NCI-H524 treated with DMSO at 0.1 percent for 48 hours (cell line): Measurements from ENCODE around the gene ABHD10.

Experiments
- DNase-seq: peaks from one replicate; lab custom pipeline; 2025; lab: John Stamatoyannopoulos, UW

Gene ABHD10

GRCh38 chr3:111978583-111979433 is at the start of gene ABHD10:
Gene ABHD10, plus strand, starts transcription at chr3:111979026. Its CDS starts 36 bp downstream, at chr3:111979062.
- DNase-seq: peak; percentile 99

GRCh38 chr3:111929484-111929883 is 49.3 kb upstream of the ABHD10 start:
- no peak for DNase-seq

- no peak for DNase-seq
Observed at GRCh38 chr3:111932946-111933345, 45.9 kb upstream of the ABHD10 start.

- DNase-seq: no peak
Observed at GRCh38 chr3:111936191-111936841, 42.5 kb upstream of the ABHD10 start.

DNA sequence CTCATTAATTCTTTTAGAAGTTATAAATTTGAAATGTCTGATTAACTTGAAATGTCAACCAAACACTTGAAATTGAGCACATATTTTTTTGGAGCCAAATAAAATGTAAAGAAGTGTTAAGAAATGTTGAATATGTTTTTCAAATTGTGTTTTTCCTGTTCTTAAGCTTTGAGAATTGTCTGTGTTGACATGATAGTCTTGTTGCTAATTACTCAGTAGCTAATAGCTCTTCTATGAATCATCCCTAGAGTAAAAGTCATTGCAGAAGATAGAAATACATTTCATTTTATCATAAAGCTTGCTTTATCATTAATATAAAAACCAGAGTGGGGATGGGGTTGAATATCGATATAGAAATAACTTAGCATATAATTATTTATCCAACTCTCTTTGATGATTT is 41.9 kb upstream of the ABHD10 start:
- no peak for DNase-seq

- DNase-seq: no peak
Observed at GRCh38 chr3:111937871-111938270, 41.0 kb upstream of the ABHD10 start.

- no peak for DNase-seq
Observed at GRCh38 chr3:111939873-111940272, 39.0 kb upstream of the ABHD10 start.

DNA sequence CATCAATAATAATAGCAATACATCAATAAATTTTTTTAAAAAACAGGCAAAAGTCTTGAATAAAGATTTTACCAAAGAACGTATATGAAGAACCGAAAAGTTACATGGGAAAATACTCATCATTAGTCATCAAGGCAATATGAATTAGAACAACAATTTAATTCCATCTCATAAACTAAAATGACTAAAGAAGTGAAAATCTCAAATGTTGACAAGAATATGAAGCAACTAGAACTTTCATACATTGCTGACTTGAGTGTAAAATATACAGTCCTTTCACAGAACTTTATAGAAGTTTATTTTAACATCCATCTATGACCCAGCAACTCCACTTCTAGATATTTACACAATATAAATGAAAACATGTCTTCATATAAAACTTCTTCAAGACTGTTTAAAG is 35.3 kb upstream of the ABHD10 start:
- no peak for DNase-seq

DNA sequence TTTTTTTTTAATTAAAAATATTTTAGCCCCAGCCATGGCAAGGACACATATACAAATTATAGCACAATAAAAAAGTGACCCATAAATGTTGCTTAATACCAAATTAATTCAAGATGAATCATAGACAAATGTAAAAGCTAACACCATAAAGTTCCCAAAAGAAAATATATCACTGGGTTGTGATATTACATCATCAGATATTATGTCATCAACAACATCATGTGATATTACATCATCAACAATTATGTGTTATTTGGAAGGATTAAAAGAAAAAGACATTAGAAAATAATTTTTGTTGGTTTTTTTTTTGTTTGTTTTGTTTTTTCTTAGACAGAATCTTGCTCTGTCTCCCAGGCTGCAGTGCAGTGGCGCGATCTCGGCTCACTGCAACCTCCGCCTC is 34.5 kb upstream of the ABHD10 start:
- DNase-seq: no peak

DNA sequence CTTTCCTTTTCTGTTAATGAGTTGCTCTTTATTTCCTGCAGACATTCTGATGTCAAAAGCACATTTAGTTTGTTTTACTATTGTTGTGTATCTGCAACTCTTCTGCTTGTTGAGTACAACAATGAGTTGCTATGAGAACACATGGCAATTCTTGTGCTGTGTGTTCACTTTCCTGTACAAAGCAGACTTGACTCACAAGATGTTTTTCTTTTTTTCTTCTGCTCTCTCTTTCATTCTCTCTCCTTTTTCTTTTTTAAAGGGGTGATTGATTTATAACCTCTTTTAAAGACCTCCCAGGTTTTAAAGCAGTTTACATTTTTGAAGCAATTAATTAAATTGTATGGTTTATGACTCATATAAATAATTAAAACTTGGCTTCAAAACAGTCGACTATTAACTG is 31.6 kb upstream of the ABHD10 start:
- no peak for DNase-seq

GRCh38 chr3:111948786-111949185 is 30.0 kb upstream of the ABHD10 start:
- no peak for DNase-seq

DNA sequence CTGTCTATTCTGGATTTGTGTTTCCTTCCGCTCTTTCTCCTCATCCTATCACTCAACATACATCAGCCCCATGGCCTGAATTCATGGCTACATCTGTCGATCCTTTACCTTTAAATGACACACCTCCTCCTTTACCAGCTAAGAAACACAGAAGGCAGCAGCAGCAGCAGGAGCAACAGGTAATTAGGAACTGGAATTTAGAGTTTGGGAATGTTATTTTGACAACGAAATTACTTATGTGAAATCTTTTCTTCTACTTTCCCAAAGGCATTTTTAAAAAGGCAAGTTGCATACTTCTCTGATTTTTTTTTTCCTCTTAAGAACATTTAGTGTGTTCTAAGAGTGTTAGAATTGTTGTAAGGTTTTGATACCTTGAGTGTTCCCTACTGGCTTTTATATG is 29.1 kb upstream of the ABHD10 start:
- no peak for DNase-seq

DNA sequence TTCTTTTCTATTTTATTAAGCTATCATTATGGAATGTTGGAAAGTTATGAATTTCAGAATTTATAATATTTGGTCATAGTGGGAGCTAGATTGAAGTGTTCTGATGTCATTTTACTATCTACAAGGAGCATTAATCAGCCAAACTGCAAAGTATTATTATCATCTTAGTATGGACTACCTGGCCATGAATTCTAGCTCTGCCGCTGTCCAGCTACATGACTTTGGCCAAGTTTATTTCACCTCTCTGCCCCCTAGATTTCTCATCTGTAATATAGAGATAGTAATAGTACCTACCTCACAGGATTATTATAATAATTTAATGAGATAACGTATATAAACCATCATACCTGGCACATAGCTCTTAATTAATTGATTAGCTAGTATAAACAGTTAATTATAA is 27.8 kb upstream of the ABHD10 start:
- DNase-seq: no peak

- DNase-seq: no peak
Observed at GRCh38 chr3:111952086-111952485, 26.7 kb upstream of the ABHD10 start.

DNA sequence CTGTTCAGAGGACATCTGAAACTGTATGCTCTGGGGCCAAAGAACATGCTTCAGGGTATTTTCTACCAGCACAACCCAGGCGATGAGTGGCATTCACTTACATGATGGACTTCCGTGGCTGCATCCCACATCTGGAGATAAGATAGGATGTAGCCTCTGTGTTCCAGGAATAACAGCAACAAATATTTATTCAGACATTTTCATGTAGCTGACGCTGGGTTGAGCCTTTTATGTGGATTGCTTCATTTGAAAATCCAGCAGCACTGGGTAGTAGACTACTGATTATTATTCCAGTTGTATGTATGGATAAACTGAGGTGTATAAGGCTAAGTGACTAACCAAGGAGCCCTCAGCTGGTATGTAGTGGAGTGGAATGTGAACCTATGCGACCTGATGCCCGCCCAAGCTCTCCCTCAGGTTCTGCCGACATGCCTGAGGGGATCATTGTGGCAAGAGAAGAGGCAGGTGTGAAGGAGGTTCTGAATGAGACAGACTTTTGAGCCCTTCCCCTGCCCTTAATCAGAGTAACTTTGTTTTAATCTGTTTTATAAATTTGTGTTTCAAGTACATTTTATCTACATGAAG is 25.9 kb upstream of the ABHD10 start:
- no peak for DNase-seq

GRCh38 chr3:111954228-111954990 is 24.4 kb upstream of the ABHD10 start:
- DNase-seq: no peak

GRCh38 chr3:111955876-111956275 is 22.9 kb upstream of the ABHD10 start:
- DNase-seq: no peak

- no peak for DNase-seq
Observed at GRCh38 chr3:111956449-111956848, 22.4 kb upstream of the ABHD10 start.

GRCh38 chr3:111956995-111957734 is 21.7 kb upstream of the ABHD10 start:
- no peak for DNase-seq

GRCh38 chr3:111961461-111962164 is 17.2 kb upstream of the ABHD10 start:
- no peak for DNase-seq

GRCh38 chr3:111963424-111963823 is 15.4 kb upstream of the ABHD10 start:
- no peak for DNase-seq
